Activated CD8-positive, alpha-beta T cell treated with anti-CD3 and anti-CD28 coated beads for 36 hours (primary cell): ENCODE results near the gene SLC12A7. TPM values are rescaled to one million over a fixed set of nuclear protein-coding genes. Genes with fewer than 3 reads are reported as not detected.

Source experiments
- ATAC-seq: fragments of 200-7000 bp; cut with Tn5 transposase; one replicate; pipeline ENCODE4 v1.10.0; 2021; ENCODE audit warnings: mild to moderate bottlenecking, moderate library complexity
- CTCF ChIA-PET: fragments of 350-600 bp; sonication (Branson Sonifier 250); formaldehyde crosslinking; loops from one replicate; lab custom pipeline; 2021; ENCODE audit warnings: antibody characterized with exemption; lab: Charles Lee
- POLR2A ChIA-PET: fragments of 350-600 bp; sonication (Branson Sonifier 250); formaldehyde crosslinking; loops from one replicate; lab custom pipeline; 2021; ENCODE audit warnings: antibody characterized with exemption; lab: Charles Lee
- DNase-seq: peaks from one replicate; pipeline ENCODE4 v3.0.0-alpha.2; 2020
- H3K27ac Mint-ChIP-seq: one replicate; pipeline ENCODE4 v1.8.0; 2021; ENCODE audit warnings: mild to moderate bottlenecking, mixed read lengths
- H3K27me3 Mint-ChIP-seq: one replicate; pipeline ENCODE4 v1.8.0; 2021; ENCODE audit warnings: mixed read lengths
- H3K36me3 Mint-ChIP-seq: one replicate; pipeline ENCODE4 v1.8.0; 2021; ENCODE audit warnings: low read depth, mixed read lengths
- H3K4me1 Mint-ChIP-seq: one replicate; pipeline ENCODE4 v1.8.0; 2021; ENCODE audit warnings: low read depth, mixed read lengths
- H3K4me3 Mint-ChIP-seq: one replicate; pipeline ENCODE4 v1.8.0; 2021; ENCODE audit warnings: mild to moderate bottlenecking, moderate library complexity, mixed read lengths
- H3K9me3 Mint-ChIP-seq: one replicate; pipeline ENCODE4 v1.8.0; 2021; ENCODE audit warnings: mixed read lengths
- intact Hi-C: fragments of 100-400 bp; cut with micrococcal nuclease; formaldehyde crosslinking; loops from one replicate; pipeline ENCODE4 v1.10.0; 2022
- total RNA-seq, 2 experiments: library from RNA; stranded (reverse); gene quantifications; one replicate each; pipeline ENCODE4 v1.2.3, GENCODE V29; 2021
- TF ChIP-seq, protein P1 (sequence below): fragments of 200-600 bp; IDR thresholded peaks from one replicate; pipeline ENCODE4 v1.8.0; 2022; ENCODE audit warnings: antibody characterized with exemption, mild to moderate bottlenecking

The SLC12A7 gene
- total RNA-seq, 2 experiments from 2014 or later: 21.6 to 24.8 TPM

DNA sequence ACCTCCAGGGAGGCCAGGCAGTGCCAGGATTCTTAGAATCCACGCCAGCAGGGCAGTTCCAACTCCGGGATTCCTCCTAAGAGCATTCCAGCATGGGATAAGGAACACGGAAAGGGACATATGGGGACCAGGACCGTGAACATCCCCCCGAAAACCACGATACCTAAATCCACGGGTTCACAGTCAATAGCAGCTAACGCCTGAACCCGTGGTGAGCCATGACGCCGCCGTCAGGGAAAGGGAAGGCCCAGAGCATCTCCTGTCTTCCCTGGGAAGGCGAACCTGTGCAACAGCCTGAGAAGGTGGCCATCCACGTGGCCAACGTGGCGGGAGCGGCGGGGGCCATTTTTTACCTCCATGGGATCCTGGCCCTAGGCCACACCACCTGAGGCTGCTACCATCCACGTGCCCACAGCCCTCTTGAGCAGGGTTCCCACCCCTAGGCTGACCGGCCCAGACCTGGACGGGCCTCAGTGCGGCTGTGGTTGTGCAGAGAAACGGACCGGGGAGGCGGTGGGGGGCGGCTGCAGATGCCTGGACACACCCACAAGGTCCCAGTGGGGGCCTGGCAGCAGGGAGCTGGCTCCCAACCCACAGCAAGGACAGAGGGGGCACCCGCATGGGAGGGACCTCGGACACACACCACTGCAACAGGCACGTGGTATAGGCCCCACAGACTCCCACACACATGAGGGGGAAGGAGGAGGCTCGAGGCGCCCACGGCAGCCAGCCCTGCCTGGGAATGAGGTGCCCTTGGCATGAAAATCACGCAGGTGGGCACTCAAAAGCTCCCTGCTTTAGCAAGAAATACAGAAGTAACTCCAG is 42.8 kb downstream of the SLC12A7 start:
- CTCF ChIA-PET: no interaction called here
- DNase-seq: no peak

DNA sequence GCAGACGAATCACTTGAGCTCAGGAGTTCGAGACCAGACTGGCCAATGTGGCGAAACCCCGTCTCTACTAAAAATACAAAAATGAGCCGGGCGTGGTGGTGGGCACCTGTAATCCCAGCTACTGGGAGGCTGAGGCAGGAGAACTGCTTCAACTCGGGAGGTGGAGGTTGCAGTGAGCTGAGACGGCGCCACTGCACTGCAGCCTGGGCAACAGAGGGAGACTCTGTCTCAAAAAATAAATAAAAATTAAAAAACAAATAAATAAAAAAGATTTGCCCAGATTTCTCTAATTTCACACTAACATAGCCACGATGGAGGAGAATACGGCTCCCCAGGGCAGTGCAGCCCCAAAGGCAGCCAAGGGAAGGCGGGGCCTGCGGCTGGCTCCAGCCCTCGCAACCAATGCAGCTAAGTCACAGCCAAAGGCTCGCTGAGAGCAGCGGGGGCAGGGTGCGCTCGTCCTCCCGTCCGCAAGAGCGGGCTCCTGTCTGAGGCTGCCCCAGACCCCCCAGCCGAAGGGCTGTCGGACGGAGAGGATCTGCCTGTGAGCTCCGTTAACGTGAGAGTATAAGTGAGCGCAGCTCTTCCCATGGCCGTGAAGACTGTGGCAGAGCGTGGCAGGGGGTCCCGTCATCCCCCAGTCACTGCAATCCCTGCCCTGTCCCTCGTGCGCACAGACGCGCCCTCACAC is 43.5 kb downstream of the SLC12A7 start:
- H3K4me3 Mint-ChIP-seq: no peak overlapping the region
- H3K27ac Mint-ChIP-seq: no peak overlapping the region
- intact Hi-C loops: no loop called here
- TF ChIP-seq, protein P1, sequence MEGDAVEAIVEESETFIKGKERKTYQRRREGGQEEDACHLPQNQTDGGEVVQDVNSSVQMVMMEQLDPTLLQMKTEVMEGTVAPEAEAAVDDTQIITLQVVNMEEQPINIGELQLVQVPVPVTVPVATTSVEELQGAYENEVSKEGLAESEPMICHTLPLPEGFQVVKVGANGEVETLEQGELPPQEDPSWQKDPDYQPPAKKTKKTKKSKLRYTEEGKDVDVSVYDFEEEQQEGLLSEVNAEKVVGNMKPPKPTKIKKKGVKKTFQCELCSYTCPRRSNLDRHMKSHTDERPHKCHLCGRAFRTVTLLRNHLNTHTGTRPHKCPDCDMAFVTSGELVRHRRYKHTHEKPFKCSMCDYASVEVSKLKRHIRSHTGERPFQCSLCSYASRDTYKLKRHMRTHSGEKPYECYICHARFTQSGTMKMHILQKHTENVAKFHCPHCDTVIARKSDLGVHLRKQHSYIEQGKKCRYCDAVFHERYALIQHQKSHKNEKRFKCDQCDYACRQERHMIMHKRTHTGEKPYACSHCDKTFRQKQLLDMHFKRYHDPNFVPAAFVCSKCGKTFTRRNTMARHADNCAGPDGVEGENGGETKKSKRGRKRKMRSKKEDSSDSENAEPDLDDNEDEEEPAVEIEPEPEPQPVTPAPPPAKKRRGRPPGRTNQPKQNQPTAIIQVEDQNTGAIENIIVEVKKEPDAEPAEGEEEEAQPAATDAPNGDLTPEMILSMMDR: no peak
- no peaks in the 10 kb centered on the region for H3K9me3 Mint-ChIP-seq
- no peaks in the 10 kb centered on the region for H3K36me3 Mint-ChIP-seq
- CTCF ChIA-PET: no interaction called here
- POLR2A ChIA-PET: no interaction called here
- no peak for DNase-seq
- no peaks in the 10 kb centered on the region for H3K4me1 Mint-ChIP-seq
- no peak for ATAC-seq
- no peaks in the 10 kb centered on the region for H3K27me3 Mint-ChIP-seq

More for the DNA sequence above, 42.8 kb downstream of the SLC12A7 start:
- Mint-ChIP-seq H3K9me3 (no peaks in the 10 kb centered on the region), H3K27ac (no peak overlapping the region), H3K4me1 (no peaks in the 10 kb centered on the region), H3K36me3 (peaks cover 2% of the 10 kb centered on the region), H3K4me3 (no peak overlapping the region), H3K27me3 (no peaks in the 10 kb centered on the region)
- intact Hi-C loops: no loop called here
- TF ChIP-seq, protein P1: no peak
- ATAC-seq: no peak
- POLR2A ChIA-PET: no interaction called here

DNA sequence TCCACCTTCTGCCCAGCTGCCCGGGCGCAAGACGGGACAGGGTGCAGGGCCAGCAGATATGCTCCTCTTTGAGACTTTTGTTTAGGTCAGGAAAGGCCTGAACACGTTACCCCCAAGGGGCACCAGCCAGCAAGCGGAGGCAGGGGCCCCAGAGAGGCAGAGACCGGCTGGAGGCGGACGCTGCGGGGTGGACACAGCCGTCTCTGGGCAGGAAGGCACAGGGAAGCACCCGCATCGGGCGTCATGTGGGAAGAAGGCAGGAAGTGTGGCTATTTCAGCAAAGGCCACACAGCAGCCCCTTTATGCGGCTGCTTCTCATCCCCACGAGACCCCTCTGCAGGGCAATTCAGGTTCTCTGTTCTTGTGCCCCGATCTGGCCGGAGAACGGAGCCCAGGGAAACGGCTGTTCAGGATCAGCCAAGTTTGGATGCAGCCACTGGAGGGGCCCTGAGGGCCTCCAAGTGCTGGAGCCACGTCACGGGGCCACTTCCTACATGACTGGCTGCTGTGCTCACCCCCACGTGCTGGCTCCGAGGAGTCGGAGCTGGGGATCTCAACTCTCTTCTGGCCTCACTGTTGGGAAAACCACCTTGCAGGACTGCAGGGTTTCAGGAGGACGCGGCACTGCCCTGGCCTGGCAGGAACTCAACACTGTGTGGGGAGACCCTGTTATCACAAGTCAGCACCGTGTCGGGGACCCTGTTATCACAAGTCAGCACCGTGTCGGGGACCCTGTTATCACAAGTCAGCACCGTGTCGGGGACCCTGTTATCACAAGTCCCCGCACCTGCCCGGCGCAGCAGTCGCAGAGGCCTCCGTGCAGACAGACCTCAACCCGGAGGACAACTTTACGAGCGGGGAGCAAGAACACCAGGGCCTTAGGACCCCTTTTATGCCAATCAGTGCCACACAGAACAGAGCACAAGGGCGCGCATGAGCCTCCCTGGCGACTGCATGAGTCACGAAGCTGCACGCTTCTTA is 44.4 kb downstream of the SLC12A7 start:
- DNase-seq (no peak), ATAC-seq (no peak)
- CTCF ChIA-PET: no interaction called here
- no peaks in the 10 kb centered on the region for H3K27me3 Mint-ChIP-seq
- H3K27ac Mint-ChIP-seq: no peak overlapping the region
- no peaks in the 10 kb centered on the region for H3K9me3 Mint-ChIP-seq
- no peaks in the 10 kb centered on the region for H3K36me3 Mint-ChIP-seq
- H3K4me3 Mint-ChIP-seq: no peak overlapping the region
- TF ChIP-seq, protein P1: no peak
- intact Hi-C loops: no loop called here
- POLR2A ChIA-PET: interaction anchor here (1.3 kb wide), 1 partner anchor 86 kb away, joined by 4 read pairs; no protein-coding TSS in a partner anchor
- no peaks in the 10 kb centered on the region for H3K4me1 Mint-ChIP-seq

DNA sequence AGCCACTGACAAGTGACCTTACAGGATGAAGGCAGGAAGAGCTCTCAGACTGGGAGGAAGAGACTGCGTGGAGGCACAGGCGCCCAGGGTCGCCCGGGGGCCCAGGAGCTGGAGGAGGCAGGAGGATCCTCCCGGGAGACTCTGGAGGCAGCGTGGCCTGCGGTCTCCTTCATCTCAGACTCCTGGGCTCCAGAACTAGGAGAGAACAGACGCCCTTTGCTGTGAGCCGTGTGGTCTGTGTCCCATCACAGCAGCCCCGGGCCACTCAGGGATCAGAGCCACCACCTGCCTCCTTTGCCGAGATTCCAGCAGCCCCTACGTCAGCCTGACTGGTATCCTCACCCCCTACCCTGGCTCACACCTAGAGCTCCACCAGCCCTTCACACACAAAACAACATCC is 45.2 kb downstream of the SLC12A7 start:
- H3K36me3 Mint-ChIP-seq: no peaks in the 10 kb centered on the region
- ChIA-PET CTCF (no interaction called here), POLR2A (interaction anchor here (0.9 to 1.3 kb wide), 2 partner anchors 11 to 87 kb away, joined by 3 to 4 read pairs; no protein-coding TSS in a partner anchor)
- H3K9me3 Mint-ChIP-seq: no peaks in the 10 kb centered on the region
- intact Hi-C loops: no loop called here
- DNase-seq: no peak
- no peak for ATAC-seq
- H3K27me3 Mint-ChIP-seq: no peaks in the 10 kb centered on the region
- H3K27ac Mint-ChIP-seq: no peak overlapping the region
- no peak overlapping the region for H3K4me3 Mint-ChIP-seq
- TF ChIP-seq, protein P1: no peak
- H3K4me1 Mint-ChIP-seq: no peaks in the 10 kb centered on the region
